HepG2 (cell line): Measurements from ENCODE around the gene BRMS1. TPM values are rescaled to one million over a fixed set of nuclear protein-coding genes. Genes with fewer than 3 reads are reported as not detected.
A peak's percentile ranks its signal among the peaks of the same experiment; 100 is the strongest.

ENCODE experiments used
- AHR ChIP-seq: IDR thresholded peaks from 2 replicates; pipeline ENCODE4 v1.6.1; 2018; ENCODE audit warnings: missing genetic modification reagents, missing compliant biosample characterization
- ARID3A ChIP-seq: IDR thresholded peaks from 2 replicates; pipeline ENCODE4 v1.6.1; 2012; ENCODE audit warnings: low read depth, low read length, improper control_type of control experiment
- DR1 ChIP-seq: sonication (generic); formaldehyde crosslinking; IDR thresholded peaks from 2 replicates; pipeline ENCODE4 v1.8.0; 2021; ENCODE audit warnings: mild to moderate bottlenecking, missing genetic modification reagents, inconsistent platforms
- GPBP1L1 ChIP-seq: sonication (generic); formaldehyde crosslinking; IDR thresholded peaks from 2 replicates; pipeline ENCODE4 v1.5.0; 2020; ENCODE audit warnings: mild to moderate bottlenecking, missing genetic modification reagents
- JUN ChIP-seq: sonication (generic); formaldehyde crosslinking; IDR thresholded peaks from 2 replicates; pipeline ENCODE4 v1.4.0; 2020; ENCODE audit warnings: mild to moderate bottlenecking, missing genetic modification reagents
- MTA3 ChIP-seq: sonication (generic); formaldehyde crosslinking; IDR thresholded peaks from 2 replicates; pipeline ENCODE4 v1.4.0; 2020; ENCODE audit warnings: missing genetic modification reagents
- NFAT5 ChIP-seq: sonication (generic); formaldehyde crosslinking; IDR thresholded peaks from 2 replicates; pipeline ENCODE4 v1.4.0; 2020; ENCODE audit warnings: missing genetic modification reagents
- NFE2L1 ChIP-seq: sonication (generic); formaldehyde crosslinking; IDR thresholded peaks from 2 replicates; pipeline ENCODE4 v1.4.0; 2020; ENCODE audit warnings: missing genetic modification reagents, mild to moderate bottlenecking, borderline replicate concordance
- NONO ChIP-seq, 2 experiments: fragments of 450-650 bp in 1 of 2; sonication (generic) in 1 of 2; formaldehyde crosslinking in 1 of 2; IDR thresholded peaks in 1 of 2; conservative IDR thresholded peaks in 1 of 2; 2 replicates each; pipeline versions ENCODE4 v1.6.1 to v1.8.0; 2017 to 2022; ENCODE audit warnings: mild to moderate bottlenecking in 1 of 2, missing genetic modification reagents in 1 of 2, moderate library complexity in 1 of 2
- RBM39 ChIP-seq: fragments of 200-400 bp; formaldehyde crosslinking; IDR thresholded peaks from one replicate; pipeline ENCODE4 v1.6.1; 2018; ENCODE audit warnings: antibody characterized with exemption, mild to moderate bottlenecking, low read depth, low read length; ENCODE audit not compliant: poor library complexity, severe bottlenecking
- REST ChIP-seq, 2 experiments: IDR thresholded peaks; 2 replicates each; pipeline ENCODE4 v1.6.1; 2011 to 2012; ENCODE audit warnings: low read length in 2 of 2, borderline replicate concordance in 1 of 2, low read depth in 1 of 2, mild to moderate bottlenecking in 1 of 2, moderate library complexity in 1 of 2
- SOX5 ChIP-seq: IDR thresholded peaks from 2 replicates; pipeline ENCODE4 v1.6.1; 2016; ENCODE audit warnings: borderline replicate concordance
- SYNCRIP ChIP-seq: fragments of 200-400 bp; formaldehyde crosslinking; IDR thresholded peaks from 2 replicates; pipeline ENCODE4 v1.6.1; 2018; ENCODE audit warnings: mild to moderate bottlenecking, low read depth, low read length; ENCODE audit not compliant: insufficient read depth
- TBL1XR1 ChIP-seq: fragments of 150-350 bp; IDR thresholded peaks from 2 replicates; pipeline ENCODE4 v1.6.1; 2014; ENCODE audit warnings: borderline replicate concordance, low read length; ENCODE audit not compliant: partially characterized antibody
- ZFP36L2 ChIP-seq: sonication (generic); formaldehyde crosslinking; IDR thresholded peaks from 2 replicates; pipeline ENCODE4 v1.4.0; 2020; ENCODE audit warnings: missing genetic modification reagents
- ZFP37 ChIP-seq: sonication (generic); formaldehyde crosslinking; IDR thresholded peaks from 2 replicates; pipeline ENCODE4 v1.4.0; 2020; ENCODE audit warnings: missing genetic modification reagents, borderline replicate concordance
- polyA plus RNA-seq, 8 experiments: library from polyadenylated mRNA; depleted of rRNA in 3 of 8; stranded (reverse) in 7 of 8; unstranded in 1 of 8; fragments of >200 nt; fragmentation: Illumina TruSeq in 4 of 8; extraction: Trizol in 4 of 8; gene quantifications; 2 replicates each; pipeline versions ENCODE4 v1.2.1 to v1.2.3, GENCODE V29; 2011 to 2016; ENCODE audit warnings: low read depth in 4 of 8, missing spikeins in 1 of 8, mixed read lengths in 1 of 8; ENCODE audit not compliant: insufficient read depth in 1 of 8
- total RNA-seq, 5 experiments: library from RNA; depleted of rRNA; stranded (reverse); fragments of >200 nt; fragmentation: Illumina TruSeq; extraction: Trizol; gene quantifications; 2 replicates each; pipeline ENCODE4 v1.2.3, GENCODE V29; 2016; ENCODE audit warnings: low read depth in 1 of 5

The BRMS1 gene
- total and polyA plus RNA-seq, 2 of the 13 experiments (the other 11 are each of a cell fraction or from before 2014, with no cell fraction given): 15.8 to 55.7 TPM

- no peak for TF ChIP-seq SYNCRIP
- TF ChIP-seq ARID3A: no peak
- TF ChIP-seq NFAT5 (CRISPR knock-in tag): no peak
- no peak for TF ChIP-seq MTA3 (CRISPR knock-in tag)
- TF ChIP-seq REST (IDR thresholded peaks at IDR 0.05; ENCODE audit: borderline replicate concordance in 1 of 2, low read depth in 1 of 2, low read length in 2 of 2): no peak
- TF ChIP-seq AHR: 0 out of 2 replicates have a peak, but pooled peaks have one; percentile 20
- no peak for TF ChIP-seq NONO (IDR thresholded peaks at IDR 0.05)
- no peak for TF ChIP-seq NONO (CRISPR knock-in tag; conservative IDR thresholded peaks at IDR 0.05)
- peak; percentile 13; the same call in 1 of the 2 replicates for TF ChIP-seq ZFP36L2 (CRISPR knock-in tag)
- no peak for TF ChIP-seq ZFP37
- TF ChIP-seq DR1 (CRISPR knock-in tag): no peak; the same call in 1 of the 2 replicates
- no peak for TF ChIP-seq TBL1XR1
- TF ChIP-seq RBM39: peak; percentile 75
- TF ChIP-seq NFE2L1 (CRISPR knock-in tag): no peak
- peak; percentile 68; the same call in 1 of the 2 replicates for TF ChIP-seq JUN
- peak; percentile 41; the same call in 1 of the 2 replicates for TF ChIP-seq SOX5
- TF ChIP-seq GPBP1L1 (CRISPR knock-in tag): no peak
Observed at GRCh38 chr11:66311965-66312548, 32.8 kb downstream of the BRMS1 start (continued).
